Activated CD8-positive, alpha-beta memory T cell treated with anti-CD3 and anti-CD28 coated beads, Interleukin-2, amount 50 U/mL, for 1 hour (primary cell): ENCODE results near the gene GJB5.

Experiments used
- DNase-seq: peaks from one replicate; pipeline ENCODE4 v3.0.0-alpha.2; 2020; ENCODE audit errors: extremely low read depth

The GJB5 gene

GRCh38 chr1:34776911-34777310, 22.1 kb downstream of the GJB5 start:
- no peak for DNase-seq

DNA sequence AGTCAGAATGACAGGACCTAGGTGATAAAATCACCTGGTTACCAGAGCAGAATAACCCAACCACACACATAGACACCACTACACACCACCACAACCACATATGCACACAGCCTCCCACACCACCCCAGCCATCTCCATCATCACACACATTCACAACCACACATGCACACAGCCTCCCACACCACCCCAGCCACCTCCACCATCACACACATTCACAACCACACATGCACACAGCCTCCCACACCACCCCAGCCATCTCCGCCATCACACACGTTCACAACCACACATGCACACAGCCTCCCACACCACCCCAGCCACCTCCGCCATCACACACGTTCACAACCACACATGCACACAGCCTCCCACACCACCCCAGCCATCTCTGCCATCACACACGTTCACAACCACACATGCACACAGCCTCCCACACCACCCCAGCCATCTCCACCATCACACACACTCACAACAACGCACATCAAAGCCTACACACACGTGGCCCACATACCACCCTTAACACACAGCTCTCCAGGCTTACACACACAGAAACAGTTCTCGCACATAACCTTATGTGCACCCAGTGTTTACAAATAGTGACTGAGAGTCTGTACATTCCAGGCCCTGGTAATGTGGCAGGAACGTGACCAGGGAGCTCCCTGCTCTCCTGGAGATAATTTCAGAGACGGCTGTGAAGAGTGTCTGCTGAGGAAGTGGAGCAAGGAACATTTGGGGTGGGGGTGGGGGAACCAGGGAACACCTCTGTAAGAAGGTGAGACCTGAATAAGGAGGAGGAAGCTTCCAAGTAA, 22.9 kb downstream of the GJB5 start:
- no peak for DNase-seq

- DNase-seq, result no peak
Observed at GRCh38 chr1:34778381-34778780, 23.5 kb downstream of the GJB5 start.

GRCh38 chr1:34779005-34779404, 24.2 kb downstream of the GJB5 start:
- DNase-seq, result no peak

DNA sequence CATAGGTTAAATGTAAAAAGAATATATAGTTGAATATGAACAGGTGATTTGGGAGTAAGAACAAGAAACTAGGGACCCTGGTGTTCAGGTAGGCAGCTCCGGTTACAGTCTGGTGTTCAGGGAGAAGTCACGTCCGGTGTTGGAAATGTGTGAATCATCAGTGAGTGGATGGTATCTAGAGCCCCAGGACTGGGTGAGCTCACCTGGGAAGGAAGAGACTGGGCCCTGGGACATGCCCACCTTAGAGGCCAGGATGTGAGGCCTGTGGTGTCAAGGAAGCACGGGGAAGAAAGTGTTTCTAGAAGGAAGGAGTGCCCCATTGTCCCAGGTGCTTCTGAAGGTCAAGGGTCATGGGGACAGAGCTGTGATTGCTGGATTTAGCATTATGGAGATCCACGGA, 24.7 kb downstream of the GJB5 start:
- no peak for DNase-seq

DNA sequence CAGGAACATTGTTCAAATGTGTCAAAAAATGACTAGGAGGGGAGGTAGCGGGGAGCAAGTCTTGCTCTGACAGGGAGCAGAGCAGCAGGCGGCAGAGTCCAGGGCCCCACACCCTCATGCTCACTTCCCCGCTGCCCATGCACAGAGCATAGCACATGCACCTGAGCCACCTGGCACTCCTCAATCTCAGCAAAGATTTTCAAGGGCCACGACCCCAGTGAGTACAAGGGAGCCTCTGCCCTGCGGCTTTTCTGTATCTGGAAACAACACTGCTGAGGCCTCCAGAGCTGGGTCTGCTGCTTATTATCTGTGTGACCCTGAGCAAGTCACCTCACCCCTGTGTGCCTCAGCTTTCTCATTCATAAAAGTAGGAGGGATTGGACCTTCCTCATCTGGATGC, 25.1 kb downstream of the GJB5 start:
- no peak for DNase-seq

- DNase-seq, result no peak
Observed at GRCh38 chr1:34780528-34780927, 25.7 kb downstream of the GJB5 start.

GRCh38 chr1:34781071-34781843, 26.4 kb downstream of the GJB5 start, which contains the start of gene GJB3:
GJB3 (plus strand) TSS chr1:34781214; CDS start chr1:34784763, 3,549 bp downstream.
- no peak for DNase-seq

- no peak for DNase-seq
Observed at GRCh38 chr1:34781844-34782391, 27.1 kb downstream of the GJB5 start.

GRCh38 chr1:34784751-34785221, 29.9 kb downstream of the GJB5 start:
- no peak for DNase-seq

DNA sequence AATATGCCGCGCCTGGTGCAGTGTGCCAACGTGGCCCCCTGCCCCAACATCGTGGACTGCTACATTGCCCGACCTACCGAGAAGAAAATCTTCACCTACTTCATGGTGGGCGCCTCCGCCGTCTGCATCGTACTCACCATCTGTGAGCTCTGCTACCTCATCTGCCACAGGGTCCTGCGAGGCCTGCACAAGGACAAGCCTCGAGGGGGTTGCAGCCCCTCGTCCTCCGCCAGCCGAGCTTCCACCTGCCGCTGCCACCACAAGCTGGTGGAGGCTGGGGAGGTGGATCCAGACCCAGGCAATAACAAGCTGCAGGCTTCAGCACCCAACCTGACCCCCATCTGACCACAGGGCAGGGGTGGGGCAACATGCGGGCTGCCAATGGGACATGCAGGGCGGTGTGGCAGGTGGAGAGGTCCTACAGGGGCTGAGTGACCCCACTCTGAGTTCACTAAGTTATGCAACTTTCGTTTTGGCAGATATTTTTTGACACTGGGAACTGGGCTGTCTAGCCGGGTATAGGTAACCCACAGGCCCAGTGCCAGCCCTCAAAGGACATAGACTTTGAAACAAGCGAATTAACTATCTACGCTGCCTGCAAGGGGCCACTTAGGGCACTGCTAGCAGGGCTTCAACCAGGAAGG, 30.5 kb downstream of the GJB5 start:
- no peak for DNase-seq

DNA sequence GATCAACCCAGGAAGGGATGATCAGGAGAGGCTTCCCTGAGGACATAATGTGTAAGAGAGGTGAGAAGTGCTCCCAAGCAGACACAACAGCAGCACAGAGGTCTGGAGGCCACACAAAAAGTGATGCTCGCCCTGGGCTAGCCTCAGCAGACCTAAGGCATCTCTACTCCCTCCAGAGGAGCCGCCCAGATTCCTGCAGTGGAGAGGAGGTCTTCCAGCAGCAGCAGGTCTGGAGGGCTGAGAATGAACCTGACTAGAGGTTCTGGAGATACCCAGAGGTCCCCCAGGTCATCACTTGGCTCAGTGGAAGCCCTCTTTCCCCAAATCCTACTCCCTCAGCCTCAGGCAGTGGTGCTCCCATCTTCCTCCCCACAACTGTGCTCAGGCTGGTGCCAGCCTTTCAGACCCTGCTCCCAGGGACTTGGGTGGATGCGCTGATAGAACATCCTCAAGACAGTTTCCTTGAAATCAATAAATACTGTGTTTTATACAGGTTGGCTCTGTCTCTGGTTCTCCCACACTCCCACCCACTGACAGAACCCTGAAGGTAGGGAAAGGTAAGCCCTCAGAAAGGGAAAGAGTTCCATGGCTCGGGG, 31.1 kb downstream of the GJB5 start:
- DNase-seq, result no peak

DNA sequence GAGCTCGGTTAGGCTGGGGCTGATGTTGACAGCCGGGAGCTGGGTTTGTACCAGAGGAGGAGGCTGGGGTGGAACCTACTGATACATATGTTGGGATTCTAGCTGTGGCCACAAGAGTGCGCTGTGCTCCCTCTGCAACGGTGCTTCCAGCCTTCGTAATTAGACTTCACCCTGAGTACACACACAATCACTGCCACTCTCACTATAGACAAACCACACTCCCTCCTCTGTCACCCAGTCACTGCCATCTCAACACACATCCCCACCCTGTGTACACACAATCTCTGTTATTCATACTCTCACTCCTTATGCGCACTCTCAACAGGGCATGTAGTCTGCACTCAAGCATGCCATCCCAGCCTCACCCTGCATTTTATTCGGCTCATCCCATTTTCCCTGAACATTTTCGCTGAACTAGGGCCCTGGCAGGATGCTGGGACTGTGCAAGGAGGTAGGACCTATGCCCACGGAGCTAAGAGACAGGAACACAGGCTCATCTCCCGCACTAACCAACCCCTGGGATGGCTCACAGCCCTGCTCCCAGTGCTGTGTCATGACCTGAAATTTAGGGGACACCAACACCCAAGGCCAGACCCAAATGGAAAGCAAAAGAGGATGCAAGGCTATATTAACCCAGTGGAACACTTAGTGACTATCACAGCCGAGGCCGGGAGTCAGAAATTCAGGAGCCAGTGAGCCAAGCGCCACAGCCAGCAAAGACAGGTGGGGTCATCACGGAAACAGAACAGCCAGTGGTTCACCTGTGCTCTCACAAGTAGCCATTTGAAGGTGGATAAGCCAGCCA, 31.9 kb downstream of the GJB5 start:
- DNase-seq, result no peak

GRCh38 chr1:34787461-34788420, 32.9 kb downstream of the GJB5 start:
- DNase-seq, result no peak

DNA sequence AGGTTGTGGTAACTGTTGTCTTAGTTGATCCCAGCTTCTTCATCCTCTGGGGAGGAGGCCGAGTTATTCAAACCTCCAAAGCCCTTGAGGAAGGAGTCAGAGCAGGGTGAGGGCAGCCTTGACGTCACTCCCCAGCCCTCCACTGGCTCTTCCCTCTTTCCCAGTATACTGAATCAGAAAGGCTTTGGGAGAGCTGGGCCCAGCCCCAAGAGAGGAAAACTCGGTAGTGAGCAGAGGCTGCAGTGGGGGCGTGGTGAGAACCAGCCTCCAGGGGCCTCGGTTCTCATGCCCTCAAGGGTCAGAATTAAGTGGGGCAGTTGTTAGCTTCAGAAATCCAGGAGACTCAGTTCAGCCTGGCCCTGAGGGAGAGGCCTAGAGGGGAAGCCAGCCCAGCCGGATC, 36.1 kb downstream of the GJB5 start:
- DNase-seq, result no peak

- DNase-seq, result no peak
Observed at GRCh38 chr1:34792424-34792823, 37.6 kb downstream of the GJB5 start.

DNA sequence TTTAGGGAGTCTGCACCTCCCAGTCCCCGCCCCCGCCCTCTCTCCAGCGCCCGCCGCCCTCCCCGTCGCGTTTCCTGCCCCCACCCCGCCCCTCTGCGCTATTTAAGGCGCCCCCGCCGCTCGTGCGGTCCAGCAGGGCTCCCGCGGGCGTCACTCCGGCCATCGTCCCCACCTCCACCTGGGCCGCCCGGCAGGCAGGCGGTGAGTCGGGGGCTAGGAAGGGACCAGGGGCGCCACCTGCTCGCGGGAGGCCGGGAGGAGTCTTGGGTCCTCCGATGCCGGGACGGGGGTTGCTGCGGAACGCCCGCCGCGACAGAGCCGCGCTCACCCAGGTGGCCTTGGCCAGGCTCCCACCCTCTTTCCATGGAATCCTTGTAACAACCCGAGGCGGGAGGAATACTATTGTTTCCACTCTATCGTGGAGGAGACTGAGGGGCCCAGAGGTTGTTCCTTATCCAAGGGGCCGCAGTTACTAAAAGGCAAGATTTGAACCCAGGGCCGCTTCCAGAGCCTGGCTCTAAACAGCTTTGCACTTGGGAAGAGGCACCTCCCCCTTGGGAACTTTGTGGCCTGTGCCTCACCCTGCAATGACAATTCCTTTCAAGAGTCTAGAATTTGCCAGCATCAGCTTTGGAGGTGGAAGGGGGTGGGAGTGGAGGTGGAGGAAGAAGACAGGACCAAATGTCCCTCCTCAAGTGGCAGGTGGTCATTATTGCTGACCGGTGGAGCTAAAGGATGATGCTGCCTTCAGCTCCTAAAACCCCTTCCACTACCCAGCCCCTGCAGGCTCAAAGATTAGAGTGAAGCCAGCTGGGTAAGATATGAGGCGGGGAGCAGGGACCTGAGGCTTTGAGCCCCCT, 38.3 kb downstream of the GJB5 start, which contains the start of gene GJA4:
Gene GJA4, plus strand, starts transcription at position 132 of the 860 bp plus-strand sequence. CDS start 1,215 bp downstream, outside the sequence.
- DNase-seq, result no peak

DNA sequence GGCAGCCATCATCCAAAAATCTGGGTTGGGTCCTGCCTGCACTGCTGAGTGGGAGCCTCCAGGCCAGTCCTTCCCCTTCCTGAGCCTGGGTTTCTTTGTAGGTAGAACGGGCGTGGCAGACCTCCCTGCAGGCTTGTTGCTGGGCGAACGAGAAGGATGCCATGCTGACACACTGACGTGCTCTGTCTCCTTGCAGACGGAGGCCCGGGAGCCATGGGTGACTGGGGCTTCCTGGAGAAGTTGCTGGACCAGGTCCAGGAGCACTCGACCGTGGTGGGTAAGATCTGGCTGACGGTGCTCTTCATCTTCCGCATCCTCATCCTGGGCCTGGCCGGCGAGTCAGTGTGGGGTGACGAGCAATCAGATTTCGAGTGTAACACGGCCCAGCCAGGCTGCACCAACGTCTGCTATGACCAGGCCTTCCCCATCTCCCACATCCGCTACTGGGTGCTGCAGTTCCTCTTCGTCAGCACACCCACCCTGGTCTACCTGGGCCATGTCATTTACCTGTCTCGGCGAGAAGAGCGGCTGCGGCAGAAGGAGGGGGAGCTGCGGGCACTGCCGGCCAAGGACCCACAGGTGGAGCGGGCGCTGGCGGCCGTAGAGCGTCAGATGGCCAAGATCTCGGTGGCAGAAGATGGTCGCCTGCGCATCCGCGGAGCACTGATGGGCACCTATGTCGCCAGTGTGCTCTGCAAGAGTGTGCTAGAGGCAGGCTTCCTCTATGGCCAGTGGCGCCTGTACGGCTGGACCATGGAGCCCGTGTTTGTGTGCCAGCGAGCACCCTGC, 39.3 kb downstream of the GJB5 start:
- DNase-seq, result no peak
